ENCODE measurements around the gene TMEM150B. TPM values are rescaled to one million over a fixed set of nuclear protein-coding genes. Genes with fewer than 3 reads are reported as not detected.

Gene TMEM150B
- total RNA-seq, 2 donors from 2014 or later = 0.73 to 0.95 TPM

- Histone ChIP-seq H3K9ac (ENCODE audit: extremely low read depth, low read length, poor library complexity, severe bottlenecking) (no peak overlapping the region), H3K4me3 (ENCODE audit: low read length) (no peak overlapping the region), H3K9me3 (ENCODE audit: control insufficient read depth, low read length) (no peaks in the 10 kb centered on the region), H3K36me3 (ENCODE audit: control insufficient read depth, insufficient read depth, low read length) (peaks cover 12% of the 10 kb centered on the region), H3K27me3 (ENCODE audit: control insufficient read depth, insufficient read depth, low read length, poor library complexity, severe bottlenecking) (peaks cover 58% of the 10 kb centered on the region), H3K4me1 (ENCODE audit: control insufficient read depth, insufficient read depth, low read length) (peaks cover 9% of the 10 kb centered on the region), H3K27ac (ENCODE audit: low read depth, low read length) (no peak overlapping the region)
- Mint-ChIP-seq H3K27me3 (ENCODE audit: insufficient read depth) (peaks cover 64% of the 10 kb centered on the region), H3K27ac (no peak overlapping the region), H3K9me3 (no peaks in the 10 kb centered on the region), H3K36me3 (ENCODE audit: low read depth) (peaks cover 6% of the 10 kb centered on the region), H3K4me3 (no peak overlapping the region), H3K4me1 (peaks cover 10% of the 10 kb centered on the region)
- 92 to 94% methylated on average over 4 to 6 of the region's 6 CpGs for WGBS, 2 experiments (ENCODE audit: insufficient coverage in 1 of 2, insufficient read length in 1 of 2)
- no peak for DNase-seq
- no peak for TF ChIP-seq CTCF (conservative IDR thresholded peaks at IDR 0.05)
Observed at GRCh38 chr19:55352040-55352439, 26.9 kb upstream of the TMEM150B start.

DNA sequence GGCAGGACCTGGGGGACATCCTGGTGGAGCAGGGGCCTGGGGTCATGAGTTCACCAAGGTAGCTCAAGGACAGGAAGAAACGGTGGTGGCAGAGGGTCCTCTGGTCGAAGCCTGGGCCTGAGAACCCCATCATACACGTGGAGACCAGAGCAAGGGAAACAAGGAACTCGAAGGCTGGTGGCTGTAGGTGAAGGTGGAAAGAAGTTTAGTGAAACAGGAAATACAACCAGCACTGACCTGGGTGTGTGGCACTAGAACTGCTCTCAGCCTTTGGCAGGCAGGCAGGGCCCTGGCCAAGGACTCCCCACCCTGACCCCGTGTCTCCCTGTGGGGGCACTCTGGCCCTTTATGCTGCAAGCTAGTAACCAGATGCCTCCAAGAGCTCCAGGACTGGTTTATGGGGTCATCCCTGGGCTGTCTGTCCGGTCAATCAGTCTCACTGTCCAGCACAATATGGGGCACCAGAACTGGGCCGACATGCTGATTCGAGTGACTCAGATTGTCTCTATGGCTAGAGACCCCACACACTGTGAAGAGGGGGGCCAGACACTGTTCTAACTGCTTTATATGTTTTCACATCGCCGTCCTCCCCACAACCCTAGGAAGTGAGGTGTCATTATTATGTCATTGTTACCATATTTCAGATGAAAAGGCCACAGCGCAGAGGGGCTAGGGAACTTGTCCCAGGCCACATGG, 25.6 kb upstream of the TMEM150B start:
- Histone ChIP-seq H3K9ac (ENCODE audit: extremely low read depth, low read length, poor library complexity, severe bottlenecking) (no peak overlapping the region), H3K36me3 (ENCODE audit: control insufficient read depth, insufficient read depth, low read length) (peaks cover 12% of the 10 kb centered on the region), H3K4me3 (ENCODE audit: low read length) (no peak overlapping the region), H3K9me3 (ENCODE audit: control insufficient read depth, low read length) (no peaks in the 10 kb centered on the region), H3K27me3 (ENCODE audit: control insufficient read depth, insufficient read depth, low read length, poor library complexity, severe bottlenecking) (peaks cover 45% of the 10 kb centered on the region), H3K27ac (ENCODE audit: low read depth, low read length) (no peak overlapping the region), H3K4me1 (ENCODE audit: control insufficient read depth, insufficient read depth, low read length) (peaks cover 9% of the 10 kb centered on the region)
- Mint-ChIP-seq H3K36me3 (ENCODE audit: low read depth) (peaks cover 6% of the 10 kb centered on the region), H3K4me3 (no peak overlapping the region), H3K4me1 (peaks cover 10% of the 10 kb centered on the region), H3K27me3 (ENCODE audit: insufficient read depth) (peaks cover 51% of the 10 kb centered on the region), H3K9me3 (no peaks in the 10 kb centered on the region), H3K27ac (no peak overlapping the region)
- no peak for TF ChIP-seq CTCF (conservative IDR thresholded peaks at IDR 0.05)
- 86 to 95% methylated on average over 6 to 11 of the region's 11 CpGs for WGBS, 2 experiments (ENCODE audit: insufficient coverage in 1 of 2, insufficient read length in 1 of 2)
- DNase-seq = peak; percentile 41

DNA sequence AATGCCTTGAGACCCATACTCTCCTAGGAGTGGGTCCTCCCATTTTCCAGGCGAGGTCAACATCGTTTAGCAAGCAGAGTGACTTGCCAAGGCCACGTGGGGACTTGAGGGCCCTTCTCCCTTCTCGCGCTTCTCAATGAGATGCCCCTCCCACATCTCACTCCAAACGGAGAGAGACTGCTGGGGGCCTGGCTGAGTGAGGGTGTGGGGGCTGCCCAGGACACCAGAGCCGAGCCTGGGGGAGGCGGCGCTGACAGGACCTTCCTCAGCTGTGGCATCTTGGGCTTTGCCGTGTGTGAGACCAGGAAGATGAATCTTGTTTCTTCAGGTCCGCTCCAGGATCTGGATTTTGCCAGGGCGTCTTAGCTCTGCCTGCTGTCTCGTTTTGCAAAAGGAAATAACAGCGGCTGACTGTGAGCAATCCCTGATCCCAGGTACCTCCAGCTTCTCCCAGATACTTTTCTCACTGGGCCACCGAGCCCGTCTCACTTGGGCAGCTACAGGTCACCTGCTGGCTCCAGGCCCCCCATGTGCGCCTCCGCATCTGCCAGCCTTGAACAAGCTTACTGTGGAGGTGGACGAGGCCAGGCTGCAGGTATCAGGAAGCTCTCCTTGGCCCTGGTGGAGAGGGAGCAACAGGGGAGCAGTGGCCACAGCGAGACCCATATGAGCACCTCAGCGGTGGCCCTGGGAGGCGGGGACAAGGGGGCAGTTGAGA, 23.3 kb upstream of the TMEM150B start:
- Mint-ChIP-seq H3K9me3 (no peaks in the 10 kb centered on the region), H3K36me3 (ENCODE audit: low read depth) (peaks cover 28% of the 10 kb centered on the region), H3K4me1 (peaks cover 10% of the 10 kb centered on the region), H3K4me3 (no peak overlapping the region), H3K27me3 (ENCODE audit: insufficient read depth) (peaks cover 32% of the 10 kb centered on the region), H3K27ac (peak overlapping the region; percentile 48)
- Histone ChIP-seq H3K9ac (ENCODE audit: extremely low read depth, low read length, poor library complexity, severe bottlenecking) (no peak overlapping the region), H3K4me3 (ENCODE audit: low read length) (no peak overlapping the region), H3K4me1 (ENCODE audit: control insufficient read depth, insufficient read depth, low read length) (peaks cover 9% of the 10 kb centered on the region), H3K9me3 (ENCODE audit: control insufficient read depth, low read length) (no peaks in the 10 kb centered on the region), H3K27me3 (ENCODE audit: control insufficient read depth, insufficient read depth, low read length, poor library complexity, severe bottlenecking) (peaks cover 25% of the 10 kb centered on the region), H3K27ac (ENCODE audit: low read depth, low read length) (peak overlapping the region; percentile 29), H3K36me3 (ENCODE audit: control insufficient read depth, insufficient read depth, low read length) (peaks cover 29% of the 10 kb centered on the region)
- 59 to 63% methylated on average over 15 to 22 of the region's 22 CpGs for WGBS, 2 experiments (ENCODE audit: insufficient coverage in 1 of 2, insufficient read length in 1 of 2)
- no peak for TF ChIP-seq CTCF (conservative IDR thresholded peaks at IDR 0.05)
- peak; percentile 81 for DNase-seq
